Kidney (tissue), 14 donors: ENCODE measurements around the gene MTMR4. TPM values are rescaled to one million over a fixed set of nuclear protein-coding genes. Genes with fewer than 3 reads are reported as not detected.

ENCODE experiments used
- DNase-seq, 5 donors: peaks; one replicate each; pipeline ENCODE4 v3.0.0-alpha.2; 2013 to 2020
- FAIRE-seq: peaks from 2 replicates; lab custom pipeline; 2012; peaks lifted over from hg19 to GRCh38; lab: Jason Lieb, UNC
- H3K27ac ChIP-seq, 2 donors: one replicate each; pipeline ENCODE4 v1.7.0; 2013; ENCODE audit warnings: low read depth in 2 of 2, low read length in 2 of 2, inconsistent platforms in 1 of 2
- H3K27me3 ChIP-seq: one replicate; pipeline ENCODE4 v1.7.1; 2013; ENCODE audit warnings: low read length, inconsistent platforms; ENCODE audit not compliant: control insufficient read depth, insufficient read depth
- H3K36me3 ChIP-seq, 3 donors: one replicate each; pipeline versions ENCODE4 v1.7.0 to v1.7.1; 2013; ENCODE audit warnings: low read length in 3 of 3, control low read depth in 1 of 3, inconsistent platforms in 1 of 3; ENCODE audit not compliant: insufficient read depth in 3 of 3, control insufficient read depth in 2 of 3
- H3K4me1 ChIP-seq, 3 donors: one replicate each; pipeline versions ENCODE4 v1.7.0 to v1.7.1; 2013; ENCODE audit warnings: low read length in 3 of 3, inconsistent platforms in 1 of 3, low read depth in 1 of 3; ENCODE audit not compliant: control insufficient read depth in 2 of 3, insufficient read depth in 2 of 3
- H3K4me3 ChIP-seq, 3 donors: one replicate each; pipeline versions ENCODE4 v1.7.0 to v1.8.1; 2013; ENCODE audit warnings: low read length in 3 of 3, control low read depth in 1 of 3, inconsistent platforms in 1 of 3
- H3K9ac ChIP-seq, 3 donors: one replicate each; pipeline versions ENCODE4 v1.7.0 to v1.7.1; 2013; ENCODE audit warnings: low read length in 3 of 3, control low read depth in 1 of 3, inconsistent platforms in 1 of 3
- H3K9me3 ChIP-seq, 3 donors: one replicate each; pipeline versions ENCODE4 v1.7.0 to v1.7.1; 2013; ENCODE audit warnings: low read length in 3 of 3, control low read depth in 1 of 3, inconsistent platforms in 1 of 3; ENCODE audit not compliant: control insufficient read depth in 2 of 3, insufficient read depth in 1 of 3
- intact Hi-C: fragments of 100-400 bp; cut with DNase I; formaldehyde crosslinking; loops from one replicate; pipeline ENCODE4 v1.11.1; 2022
- polyA plus RNA-seq: library from polyadenylated mRNA; stranded (reverse); fragments of 350-450 nt; fragmentation: Illumina TruSeq; extraction: RNeasy Lipid Tissue Mini Kit (QIAGEN cat#74804); gene quantifications from one replicate; pipeline ENCODE4 v1.2.3, GENCODE V29; 2014; ENCODE audit warnings: low read depth, low replicate concordance; ENCODE audit not compliant: insufficient read depth
- total RNA-seq: library from RNA; stranded (reverse); fragmentation: NEBNext Ultra II Directional; extraction: Animal tissue kit (Norgen Biotek cat#: 25700); gene quantifications from one replicate; pipeline ENCODE4 v1.2.1, GENCODE V29; 2021
- TF ChIP-seq, protein P1 (sequence below): IDR thresholded peaks from 3 replicates; pipeline ENCODE4 v1.5.1; 2012; ENCODE audit warnings: mild to moderate bottlenecking, moderate library complexity, borderline replicate concordance; ENCODE audit not compliant: insufficient read depth; ENCODE audit errors: extremely low read depth
- donor health status: control.
- donor health status: control.
- donor health status: control.
- donor health status: control.
- donor health status: control.
- donor health status: DM: yes; HTN: yes; CAD: no.
- donor health status: Normal renal cell carcinoma (clear cell type).

Gene MTMR4
- total and polyA plus RNA-seq, 2 donors from 2014 or later, result 13.3 to 42.9 TPM

DNA sequence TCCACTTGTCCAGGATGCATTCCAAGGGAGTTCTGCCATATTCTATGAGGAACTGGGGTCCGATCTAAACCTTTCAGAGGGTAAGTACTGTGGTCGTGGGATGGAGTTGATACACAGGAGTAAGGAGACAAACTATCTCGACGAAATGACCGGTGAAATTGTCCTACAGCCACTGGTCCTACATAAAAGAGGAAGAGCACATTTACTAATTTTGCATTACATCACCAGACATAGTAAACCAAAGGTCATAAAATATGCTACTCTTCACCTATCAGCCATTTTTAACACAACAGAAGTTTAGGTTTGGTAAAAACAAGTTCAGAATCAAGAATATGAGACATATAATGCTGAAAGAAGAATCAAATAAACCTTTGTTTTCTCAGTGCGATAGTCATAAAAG lies 34.3 kb downstream of the MTMR4 start:
- H3K4me3 ChIP-seq, result no peak overlapping the region
- H3K9ac ChIP-seq, result no peak overlapping the region
- DNase-seq (no peak), FAIRE-seq (no peak)
- H3K36me3 ChIP-seq, result no peaks in the 10 kb centered on the region
- TF ChIP-seq, protein P1, sequence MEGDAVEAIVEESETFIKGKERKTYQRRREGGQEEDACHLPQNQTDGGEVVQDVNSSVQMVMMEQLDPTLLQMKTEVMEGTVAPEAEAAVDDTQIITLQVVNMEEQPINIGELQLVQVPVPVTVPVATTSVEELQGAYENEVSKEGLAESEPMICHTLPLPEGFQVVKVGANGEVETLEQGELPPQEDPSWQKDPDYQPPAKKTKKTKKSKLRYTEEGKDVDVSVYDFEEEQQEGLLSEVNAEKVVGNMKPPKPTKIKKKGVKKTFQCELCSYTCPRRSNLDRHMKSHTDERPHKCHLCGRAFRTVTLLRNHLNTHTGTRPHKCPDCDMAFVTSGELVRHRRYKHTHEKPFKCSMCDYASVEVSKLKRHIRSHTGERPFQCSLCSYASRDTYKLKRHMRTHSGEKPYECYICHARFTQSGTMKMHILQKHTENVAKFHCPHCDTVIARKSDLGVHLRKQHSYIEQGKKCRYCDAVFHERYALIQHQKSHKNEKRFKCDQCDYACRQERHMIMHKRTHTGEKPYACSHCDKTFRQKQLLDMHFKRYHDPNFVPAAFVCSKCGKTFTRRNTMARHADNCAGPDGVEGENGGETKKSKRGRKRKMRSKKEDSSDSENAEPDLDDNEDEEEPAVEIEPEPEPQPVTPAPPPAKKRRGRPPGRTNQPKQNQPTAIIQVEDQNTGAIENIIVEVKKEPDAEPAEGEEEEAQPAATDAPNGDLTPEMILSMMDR, result no peak
- no peaks in the 10 kb centered on the region for H3K4me1 ChIP-seq
- H3K27me3 ChIP-seq, result no peaks in the 10 kb centered on the region
- intact Hi-C loops, result no loop called here
- H3K27ac ChIP-seq, result no peak overlapping the region
- no peaks in the 10 kb centered on the region for H3K9me3 ChIP-seq

DNA sequence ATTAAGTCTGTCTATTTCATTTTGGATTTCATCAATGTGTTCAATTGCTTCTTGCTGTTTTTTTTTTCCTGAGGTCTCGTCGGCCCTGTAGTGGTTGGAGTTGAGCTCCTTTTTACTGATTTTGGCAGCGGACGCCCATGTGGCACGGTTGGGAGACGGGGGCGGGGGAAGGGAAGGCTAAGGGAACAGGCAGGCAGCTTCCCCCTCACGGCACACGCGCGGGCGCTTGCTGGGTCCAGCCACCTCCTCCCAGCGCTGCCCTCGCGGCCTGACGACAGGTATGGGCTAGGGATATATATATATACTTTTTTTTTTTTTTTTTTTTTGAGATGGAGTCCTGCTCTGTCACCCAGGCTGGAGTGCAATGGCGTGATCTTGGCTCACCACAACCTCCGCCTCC lies 37.6 kb downstream of the MTMR4 start:
- FAIRE-seq, result no peak
- no peaks in the 10 kb centered on the region for H3K9me3 ChIP-seq

DNA sequence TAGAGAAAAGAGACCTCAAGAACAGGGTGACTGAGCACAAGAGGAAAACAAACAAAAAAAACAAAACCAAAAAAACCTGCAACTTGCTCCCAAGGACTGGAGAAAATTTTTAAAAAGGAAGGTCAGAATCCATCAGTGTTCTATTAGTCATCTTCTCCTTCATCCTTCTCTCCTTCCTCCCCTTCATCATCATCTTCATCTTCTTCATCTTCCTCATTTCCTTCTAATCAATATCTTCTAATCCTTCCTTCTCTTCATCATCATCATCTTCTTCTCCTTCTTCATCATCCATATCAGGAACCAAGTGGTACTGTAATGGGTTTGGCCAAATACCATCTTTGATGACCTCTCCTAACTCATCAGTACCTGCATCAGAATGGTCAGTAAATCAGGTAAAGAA lies 38.5 kb downstream of the MTMR4 start:
- intact Hi-C loops, result no loop called here
- TF ChIP-seq, protein P1, result no peak
- DNase-seq, result no peak
- H3K4me1 ChIP-seq, result no peaks in the 10 kb centered on the region
- FAIRE-seq, result no peak
- no peak overlapping the region for H3K9ac ChIP-seq
- H3K4me3 ChIP-seq, result no peak overlapping the region
- H3K27me3 ChIP-seq, result no peaks in the 10 kb centered on the region
- no peaks in the 10 kb centered on the region for H3K9me3 ChIP-seq
- H3K36me3 ChIP-seq, result no peaks in the 10 kb centered on the region
- H3K27ac ChIP-seq, result no peak overlapping the region

More for the DNA sequence above, 37.6 kb downstream of the MTMR4 start:
- DNase-seq, result no peak
- TF ChIP-seq, protein P1, result no peak
- no peak overlapping the region for H3K4me3 ChIP-seq
- H3K36me3 ChIP-seq, result no peaks in the 10 kb centered on the region
- no peaks in the 10 kb centered on the region for H3K4me1 ChIP-seq
- intact Hi-C loops, result no loop called here
- no peak overlapping the region for H3K27ac ChIP-seq
- no peak overlapping the region for H3K9ac ChIP-seq
- no peaks in the 10 kb centered on the region for H3K27me3 ChIP-seq

- Histone ChIP-seq H3K4me3 (no peak overlapping the region), H3K27me3 (no peaks in the 10 kb centered on the region), H3K36me3 (no peaks in the 10 kb centered on the region), H3K9ac (no peak overlapping the region), H3K4me1 (no peaks in the 10 kb centered on the region), H3K9me3 (no peaks in the 10 kb centered on the region), H3K27ac (no peak overlapping the region)
- intact Hi-C loops, result no loop called here
- no peak for FAIRE-seq
- TF ChIP-seq, protein P1, result no peak
- DNase-seq, result no peak
Measured at GRCh38 chr17:58470356-58470755, 44.1 kb downstream of the MTMR4 start.
